ENCODE results near the gene CHST5.

DNA sequence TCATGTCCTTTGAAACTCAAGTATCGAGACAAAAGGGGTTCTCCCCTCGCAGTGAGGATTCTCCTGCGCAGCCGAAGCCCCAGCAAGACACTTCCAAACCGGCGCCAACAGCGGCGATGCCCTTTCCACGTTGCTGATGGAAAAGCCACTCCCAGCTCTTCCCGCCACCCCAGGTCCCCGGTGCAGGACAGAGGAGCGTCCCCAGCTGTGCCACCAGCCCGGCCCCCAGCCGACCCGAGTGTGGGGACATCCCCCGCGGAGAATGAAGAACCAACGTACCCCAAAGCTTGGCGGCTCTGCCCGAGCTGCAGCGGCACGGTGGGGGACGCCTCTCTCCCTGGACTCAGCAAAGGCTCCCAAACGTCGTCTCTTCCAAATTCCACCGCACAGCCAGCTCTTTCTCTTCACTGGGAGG lies 41.2 kb downstream of the CHST5 start:
- no peak for TF ChIP-seq JUND (IDR thresholded peaks at IDR 0.05; ENCODE audit: low read length)
- TF ChIP-seq, protein P1, sequence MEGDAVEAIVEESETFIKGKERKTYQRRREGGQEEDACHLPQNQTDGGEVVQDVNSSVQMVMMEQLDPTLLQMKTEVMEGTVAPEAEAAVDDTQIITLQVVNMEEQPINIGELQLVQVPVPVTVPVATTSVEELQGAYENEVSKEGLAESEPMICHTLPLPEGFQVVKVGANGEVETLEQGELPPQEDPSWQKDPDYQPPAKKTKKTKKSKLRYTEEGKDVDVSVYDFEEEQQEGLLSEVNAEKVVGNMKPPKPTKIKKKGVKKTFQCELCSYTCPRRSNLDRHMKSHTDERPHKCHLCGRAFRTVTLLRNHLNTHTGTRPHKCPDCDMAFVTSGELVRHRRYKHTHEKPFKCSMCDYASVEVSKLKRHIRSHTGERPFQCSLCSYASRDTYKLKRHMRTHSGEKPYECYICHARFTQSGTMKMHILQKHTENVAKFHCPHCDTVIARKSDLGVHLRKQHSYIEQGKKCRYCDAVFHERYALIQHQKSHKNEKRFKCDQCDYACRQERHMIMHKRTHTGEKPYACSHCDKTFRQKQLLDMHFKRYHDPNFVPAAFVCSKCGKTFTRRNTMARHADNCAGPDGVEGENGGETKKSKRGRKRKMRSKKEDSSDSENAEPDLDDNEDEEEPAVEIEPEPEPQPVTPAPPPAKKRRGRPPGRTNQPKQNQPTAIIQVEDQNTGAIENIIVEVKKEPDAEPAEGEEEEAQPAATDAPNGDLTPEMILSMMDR (IDR thresholded peaks at IDR 0.05; ENCODE audit: control extremely low read depth in 1 of 3, insufficient read depth in 1 of 3, low read depth in 1 of 3, low read length in 3 of 3): no peak
- TF ChIP-seq EP300 (IDR thresholded peaks at IDR 0.05; ENCODE audit: borderline replicate concordance in 1 of 2, low read depth in 2 of 2, low read length in 2 of 2): no peak

Data from H1 (cell line).